ENCODE data around the gene ADARB1.

GRCh38 chr21:45126983-45127382, 52.6 kb downstream of the ADARB1 start:
- no peak for TF ChIP-seq EZH2 (IDR thresholded peaks at IDR 0.05; ENCODE audit: borderline replicate concordance, low read depth, low read length, severe bottlenecking)
- TF ChIP-seq, protein P1, sequence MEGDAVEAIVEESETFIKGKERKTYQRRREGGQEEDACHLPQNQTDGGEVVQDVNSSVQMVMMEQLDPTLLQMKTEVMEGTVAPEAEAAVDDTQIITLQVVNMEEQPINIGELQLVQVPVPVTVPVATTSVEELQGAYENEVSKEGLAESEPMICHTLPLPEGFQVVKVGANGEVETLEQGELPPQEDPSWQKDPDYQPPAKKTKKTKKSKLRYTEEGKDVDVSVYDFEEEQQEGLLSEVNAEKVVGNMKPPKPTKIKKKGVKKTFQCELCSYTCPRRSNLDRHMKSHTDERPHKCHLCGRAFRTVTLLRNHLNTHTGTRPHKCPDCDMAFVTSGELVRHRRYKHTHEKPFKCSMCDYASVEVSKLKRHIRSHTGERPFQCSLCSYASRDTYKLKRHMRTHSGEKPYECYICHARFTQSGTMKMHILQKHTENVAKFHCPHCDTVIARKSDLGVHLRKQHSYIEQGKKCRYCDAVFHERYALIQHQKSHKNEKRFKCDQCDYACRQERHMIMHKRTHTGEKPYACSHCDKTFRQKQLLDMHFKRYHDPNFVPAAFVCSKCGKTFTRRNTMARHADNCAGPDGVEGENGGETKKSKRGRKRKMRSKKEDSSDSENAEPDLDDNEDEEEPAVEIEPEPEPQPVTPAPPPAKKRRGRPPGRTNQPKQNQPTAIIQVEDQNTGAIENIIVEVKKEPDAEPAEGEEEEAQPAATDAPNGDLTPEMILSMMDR (IDR thresholded peaks at IDR 0.05; ENCODE audit: borderline replicate concordance, extremely low read depth, low read length, poor library complexity, severe bottlenecking) = no peak
